GM12878 (cell line): ENCODE data around the gene FAM81B. TPM values are rescaled to one million over a fixed set of nuclear protein-coding genes. Genes with fewer than 3 reads are reported as not detected.

Experiments
- ATAC-seq: fragments of 200-7000 bp; cut with Tn5 transposase; 3 replicates; pipeline ENCODE4 v1.9.1; 2020; ENCODE audit warnings: mild to moderate bottlenecking, moderate library complexity
- BruUV-seq: library from RNA; stranded (reverse); fragments of 400-500 nt; replicated peaks from 2 replicates; lab custom pipeline; 2021; lab: Mats Ljungman, UMichigan
- CTCF ChIA-PET: fragments of 300-600 bp; sonication (Branson Sonifier 250); formaldehyde crosslinking; extraction: SDS; loops from one replicate; lab custom pipeline; 2021; ENCODE audit warnings: inconsistent platforms; lab: Yijun Ruan, JAX
- POLR2A ChIA-PET: fragments of 350-600 bp; formaldehyde crosslinking; extraction: SDS; loops from one replicate; lab custom pipeline; 2021; ENCODE audit warnings: inconsistent platforms; lab: Charles Lee
- RAD21 ChIA-PET: fragments of 300-600 bp; sonication (Branson Sonifier 250); formaldehyde crosslinking; loops from one replicate; lab custom pipeline; 2023; ENCODE audit warnings: antibody characterized with exemption; ENCODE audit not compliant: unreplicated experiment; lab: Charles Lee
- SMC1A ChIA-PET: fragments of 300-600 bp; sonication (Branson Sonifier 250); formaldehyde crosslinking; loops from one replicate; lab custom pipeline; 2023; ENCODE audit not compliant: unreplicated experiment, uncharacterized antibody; lab: Charles Lee
- DNase-seq: peaks from one replicate; pipeline ENCODE4 v3.0.0-alpha.2; 2011; ENCODE audit warnings: low read depth, low spot score
- FAIRE-seq: peaks from 3 replicates; lab custom pipeline; 2011; peaks lifted over from hg19 to GRCh38; lab: Jason Lieb, UNC
- H2AFZ ChIP-seq: 2 replicates; pipeline ENCODE4 v1.6.0; 2011; ENCODE audit warnings: low read depth, low read length, control low read depth; ENCODE audit not compliant: control insufficient read depth
- H3K27ac ChIP-seq: 2 replicates; pipeline ENCODE4 v1.5.1; 2011; ENCODE audit warnings: control low read depth; ENCODE audit not compliant: control insufficient read depth, insufficient read depth
- H3K27me3 ChIP-seq, 2 experiments: replicated peaks in 1 of 2; 2 replicates each; pipeline versions ENCODE4 v1.6.0 to v1.6.1; 2011; ENCODE audit warnings: low read length in 1 of 2; ENCODE audit not compliant: control insufficient read depth in 2 of 2, insufficient read depth in 2 of 2
- H3K36me3 ChIP-seq, 2 experiments: 2 replicates each; pipeline ENCODE4 v1.5.1; 2011; ENCODE audit warnings: low read length in 1 of 2; ENCODE audit not compliant: control insufficient read depth in 2 of 2, insufficient read depth in 2 of 2
- H3K4me1 ChIP-seq: 2 replicates; pipeline ENCODE4 v1.6.1; 2011; ENCODE audit warnings: mild to moderate bottlenecking, low read length, moderate library complexity, mixed read lengths; ENCODE audit not compliant: control insufficient read depth, insufficient read depth
- H3K4me2 ChIP-seq: 2 replicates; pipeline ENCODE4 v1.6.0; 2011; ENCODE audit warnings: control low read depth; ENCODE audit not compliant: control insufficient read depth, insufficient read depth
- H3K4me3 ChIP-seq: fragments of 200-600 bp; sonication (generic); 2 replicates; pipeline ENCODE4 v1.5.1; 2016
- H3K79me2 ChIP-seq: 2 replicates; pipeline ENCODE4 v1.6.0; 2011; ENCODE audit warnings: low read length; ENCODE audit not compliant: control insufficient read depth, insufficient read depth
- H3K9ac ChIP-seq: 2 replicates; pipeline ENCODE4 v1.8.0; 2011; ENCODE audit warnings: low read length, control low read depth, mixed read lengths; ENCODE audit not compliant: control insufficient read depth, insufficient read depth
- H3K9me3 ChIP-seq: replicated peaks from 3 replicates; pipeline ENCODE4 v1.5.1; 2011; ENCODE audit warnings: mild to moderate bottlenecking, low read length; ENCODE audit not compliant: control insufficient read depth, insufficient read depth
- H4K20me1 ChIP-seq: 2 replicates; pipeline ENCODE4 v1.6.0; 2011; ENCODE audit not compliant: control insufficient read depth, insufficient read depth
- CUX1 ChIP-seq: IDR thresholded peaks from 2 replicates; pipeline ENCODE4 v1.6.1; 2012; ENCODE audit warnings: improper control_type of control experiment, low read depth, low read length; ENCODE audit not compliant: insufficient replicate concordance
- DPF2 ChIP-seq: fragments of 450-650 bp; IDR thresholded peaks from 2 replicates; pipeline ENCODE4 v1.6.1; 2017; ENCODE audit warnings: mild to moderate bottlenecking
- FOXK2 ChIP-seq: fragments of 450-650 bp; IDR thresholded peaks from 2 replicates; pipeline ENCODE4 v1.6.1; 2017; ENCODE audit warnings: mild to moderate bottlenecking, moderate library complexity
- GABPA ChIP-seq: IDR thresholded peaks from 2 replicates; pipeline ENCODE4 v1.6.1; 2014; ENCODE audit warnings: antibody characterized with exemption, low read depth, mild to moderate bottlenecking, inconsistent platforms
- HDAC2 ChIP-seq: fragments of 200-600 bp; sonication (generic); IDR thresholded peaks from 2 replicates; pipeline ENCODE4 v1.6.1; 2017
- MEF2A ChIP-seq: IDR thresholded peaks from 2 replicates; pipeline ENCODE4 v1.6.1; 2011; ENCODE audit warnings: low read depth, mild to moderate bottlenecking, low read length, moderate library complexity; ENCODE audit not compliant: insufficient read depth
- NFXL1 ChIP-seq: fragments of 450-650 bp; IDR thresholded peaks from 2 replicates; pipeline ENCODE4 v1.6.1; 2017; ENCODE audit warnings: antibody characterized with exemption, mild to moderate bottlenecking, borderline replicate concordance
- PAX8 ChIP-seq: fragments of 450-650 bp; IDR thresholded peaks from 2 replicates; pipeline ENCODE4 v1.6.1; 2017; ENCODE audit warnings: mild to moderate bottlenecking, moderate library complexity
- STAT3 ChIP-seq: IDR thresholded peaks from 2 replicates; pipeline ENCODE4 v1.6.1; 2011; ENCODE audit warnings: low read depth, low read length, improper control_type of control experiment
- TAF1 ChIP-seq: IDR thresholded peaks from 2 replicates; pipeline ENCODE4 v1.6.1; 2011; ENCODE audit warnings: mild to moderate bottlenecking, low read depth, low read length, borderline replicate concordance
- USF1 ChIP-seq: IDR thresholded peaks from 2 replicates; pipeline ENCODE4 v1.6.1; 2011; ENCODE audit warnings: borderline replicate concordance, low read depth, mild to moderate bottlenecking, moderate library complexity, mixed read lengths, low read length; ENCODE audit not compliant: insufficient read depth; ENCODE audit errors: extremely low read length
- ZBTB11 ChIP-seq: fragments of 450-650 bp; formaldehyde crosslinking; IDR thresholded peaks from 2 replicates; pipeline ENCODE4 v1.5.0; 2022; ENCODE audit warnings: mild to moderate bottlenecking, missing genetic modification characterization
- WGBS: methylation state at CpG from one replicate; pipeline ENCODE4 v1.1.6; 2016; ENCODE audit warnings: low lambda C conversion rate; ENCODE audit not compliant: insufficient replicate concordance, insufficient coverage; ENCODE audit errors: missing lambda C conversion rate; 5-methylcytosine and 5-hydroxymethylcytosine counted together
- in situ Hi-C: fragments of 300-500 bp; cut with MboI; formaldehyde crosslinking; loops from 9 replicates; pipeline ENCODE4 v1.14.3; 2018; ENCODE audit warnings: mixed read lengths
- intact Hi-C: fragments of 100-400 bp; cut with micrococcal nuclease; formaldehyde crosslinking; loops from one replicate; pipeline ENCODE4 v1.14.2; 2022; ENCODE audit not compliant: unreplicated experiment
- polyA plus RNA-seq, 11 experiments: library from polyadenylated mRNA; depleted of rRNA in 4 of 11; unstranded in 6 of 11; stranded (reverse) in 5 of 11; fragments of >200 nt; fragmentation: Nextera tagmentation in 4 of 11; fragmentation: Illumina TruSeq in 1 of 11; extraction: Ambion mirVana in 4 of 11; extraction: Trizol in 1 of 11; gene quantifications; 1 replicate in 1 of 11; 2 replicates in 10 of 11; pipeline versions ENCODE4 v1.2.1 to v1.2.3, GENCODE V29; 2011 to 2016; ENCODE audit warnings: inconsistent platforms in 2 of 11, missing spikeins in 2 of 11, low read depth in 1 of 11
- total RNA-seq, 4 experiments: library from RNA; depleted of rRNA in 3 of 4; stranded (reverse); fragments of >200 nt in 3 of 4; fragmentation: Illumina TruSeq in 1 of 4; extraction: Trizol in 1 of 4; gene quantifications; 2 replicates each; pipeline versions ENCODE4 v1.2.1 to v1.2.3, GENCODE V29; 2013 to 2021
- TF ChIP-seq, protein P1 (sequence below): fragments of 450-650 bp; IDR thresholded peaks from 2 replicates; pipeline ENCODE4 v1.6.1; 2018; ENCODE audit warnings: borderline replicate concordance, mild to moderate bottlenecking; ENCODE audit not compliant: partially characterized antibody

FAM81B gene
- total and polyA plus RNA-seq, 10 of the 15 experiments (the other 5 are each of a cell fraction or from before 2014, with no cell fraction given) = not detected

DNA sequence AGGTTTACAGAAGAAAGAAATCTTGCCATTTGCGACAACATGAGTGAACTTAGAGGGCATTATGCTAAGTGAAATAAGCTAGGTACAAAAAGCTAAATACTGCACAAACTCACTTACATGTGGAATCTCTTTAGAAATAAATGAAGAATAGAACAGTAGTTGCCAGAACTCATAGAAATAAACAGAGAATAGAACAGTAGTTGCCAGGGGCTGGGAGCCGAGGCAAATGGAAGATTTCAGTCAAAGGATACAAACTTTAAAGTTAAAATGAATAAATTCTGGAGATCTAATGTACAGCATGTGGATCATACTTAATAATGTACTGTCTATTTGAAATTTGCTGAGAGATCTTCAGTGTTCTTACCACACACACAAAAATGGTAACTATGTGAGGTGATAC lies 63.4 kb downstream of the FAM81B start:
- RAD21 ChIA-PET = no interaction called here
- no peaks in the 10 kb centered on the region for H3K9me3 ChIP-seq
- DNase-seq = no peak
- SMC1A ChIA-PET = no interaction called here
- in situ Hi-C loops (no loop called here), intact Hi-C loops (no loop called here)
- H3K9ac ChIP-seq = no peak overlapping the region
- no peak overlapping the region for H3K4me3 ChIP-seq
- CTCF ChIA-PET = no interaction called here
- no peak overlapping the region for H3K4me2 ChIP-seq
- no peaks in the 10 kb centered on the region; the same call in 1 of the 2 replicates for H4K20me1 ChIP-seq
- POLR2A ChIA-PET = no interaction called here
- H3K79me2 ChIP-seq = no peaks in the 10 kb centered on the region
- H3K36me3 ChIP-seq = no peaks in the 10 kb centered on the region
- no peak overlapping the region for H3K27ac ChIP-seq
- BruUV-seq = no TSS peak
- no peak for ATAC-seq
- no peaks in the 10 kb centered on the region for H3K27me3 ChIP-seq
- FAIRE-seq = no peak
- WGBS = 48% methylated on average over 2 of the region's 2 CpGs
- no peaks in the 10 kb centered on the region for H3K4me1 ChIP-seq
- no peak overlapping the region for H2AFZ ChIP-seq
- no peak for TF ChIP-seq MEF2A
- TF ChIP-seq ZBTB11 (CRISPR knock-in tag) = no peak
- TF ChIP-seq USF1 = no peak
- TF ChIP-seq STAT3 = no peak
- TF ChIP-seq, protein P1, sequence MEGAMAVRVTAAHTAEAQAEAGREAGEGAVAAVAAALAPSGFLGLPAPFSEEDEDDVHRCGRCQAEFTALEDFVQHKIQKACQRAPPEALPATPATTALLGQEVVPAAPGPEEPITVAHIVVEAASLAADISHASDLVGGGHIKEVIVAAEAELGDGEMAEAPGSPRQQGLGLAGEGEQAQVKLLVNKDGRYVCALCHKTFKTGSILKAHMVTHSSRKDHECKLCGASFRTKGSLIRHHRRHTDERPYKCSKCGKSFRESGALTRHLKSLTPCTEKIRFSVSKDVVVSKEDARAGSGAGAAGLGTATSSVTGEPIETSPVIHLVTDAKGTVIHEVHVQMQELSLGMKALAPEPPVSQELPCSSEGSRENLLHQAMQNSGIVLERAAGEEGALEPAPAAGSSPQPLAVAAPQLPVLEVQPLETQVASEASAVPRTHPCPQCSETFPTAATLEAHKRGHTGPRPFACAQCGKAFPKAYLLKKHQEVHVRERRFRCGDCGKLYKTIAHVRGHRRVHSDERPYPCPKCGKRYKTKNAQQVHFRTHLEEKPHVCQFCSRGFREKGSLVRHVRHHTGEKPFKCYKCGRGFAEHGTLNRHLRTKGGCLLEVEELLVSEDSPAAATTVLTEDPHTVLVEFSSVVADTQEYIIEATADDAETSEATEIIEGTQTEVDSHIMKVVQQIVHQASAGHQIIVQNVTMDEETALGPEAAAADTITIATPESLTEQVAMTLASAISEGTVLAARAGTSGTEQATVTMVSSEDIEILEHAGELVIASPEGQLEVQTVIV = no peak
- no peak for TF ChIP-seq GABPA
- no peak for TF ChIP-seq CUX1
- TF ChIP-seq PAX8 = no peak
- no peak for TF ChIP-seq DPF2
- TF ChIP-seq HDAC2 = no peak
- TF ChIP-seq TAF1 = no peak
- no peak for TF ChIP-seq FOXK2
- TF ChIP-seq NFXL1 = no peak
